Prostate gland (tissue), 2 donors: ENCODE data around the gene IRF9. TPM values are rescaled to one million over a fixed set of nuclear protein-coding genes. Genes with fewer than 3 reads are reported as not detected.

Source experiments
- DNase-seq: peaks from one replicate; pipeline ENCODE4 v3.0.0-alpha.2; 2019; ENCODE audit warnings: low spot score
- H3K27ac ChIP-seq, 2 donors: fragments of 200-600 bp; sonication (generic); 2 replicates each; pipeline ENCODE4 v1.5.1; 2017 to 2019
- H3K27me3 ChIP-seq: fragments of 200-600 bp; sonication (generic); replicated peaks from 2 replicates; pipeline ENCODE4 v1.5.1; 2019; ENCODE audit not compliant: insufficient read depth
- H3K36me3 ChIP-seq, 2 donors: fragments of 200-600 bp; sonication (generic); 1 replicate in 1 of 2; 2 replicates in 1 of 2; pipeline versions ENCODE4 v1.5.1 to v1.8.1; 2017 to 2019
- H3K4me1 ChIP-seq: fragments of 200-600 bp; sonication (generic); replicated peaks from 2 replicates; pipeline ENCODE4 v1.5.1; 2019
- H3K4me3 ChIP-seq, 2 donors: fragments of 200-600 bp; sonication (generic); 2 replicates each; pipeline ENCODE4 v1.5.1; 2017 to 2019
- H3K9me3 ChIP-seq: fragments of 200-600 bp; sonication (generic); 2 replicates; pipeline ENCODE4 v1.5.1; 2017
- CTCF ChIP-seq, 4 experiments: fragments of 200-600 bp in 2 of 4; fragments of 450-650 bp in 2 of 4; sonication (generic) in 2 of 4; IDR thresholded peaks; 1 replicate in 3 of 4; 2 replicates in 1 of 4; pipeline ENCODE4 v1.5.1; 2016 to 2019; ENCODE audit warnings: antibody characterized with exemption in 4 of 4, mild to moderate bottlenecking in 2 of 4, moderate library complexity in 2 of 4
- POLR2A ChIP-seq: fragments of 450-650 bp; IDR thresholded peaks from one replicate; pipeline ENCODE4 v1.6.1; 2016; ENCODE audit warnings: antibody characterized with exemption, mild to moderate bottlenecking
- POLR2AphosphoS5 ChIP-seq: sonication (generic); formaldehyde crosslinking; IDR thresholded peaks from one replicate; pipeline ENCODE4 v1.6.1; 2017; ENCODE audit warnings: antibody characterized with exemption
- WGBS: methylation state at CpG from one replicate; pipeline ENCODE4 v1.1.5; 2018; 5-methylcytosine and 5-hydroxymethylcytosine counted together
- intact Hi-C: fragments of 100-400 bp; cut with DNase I; formaldehyde crosslinking; loops from one replicate; pipeline ENCODE4 v1.14.2; 2022
- total RNA-seq, 2 donors: library from RNA; depleted of rRNA; stranded (reverse); fragments of >200 nt; gene quantifications; one replicate each; pipeline ENCODE4 v1.1.0, GENCODE V29; 2016

IRF9 gene
- total RNA-seq, 2 donors from 2014 or later = 61.5 to 82.9 TPM

GRCh38 chr14:24127673-24128072, 33.4 kb upstream of the IRF9 start:
- 84% methylated on average over 2 of the region's 2 CpGs for WGBS
- H3K36me3 ChIP-seq = peaks cover 0 to 14% of the 10 kb centered on the region in 2 donors
- H3K27me3 ChIP-seq = no peaks in the 10 kb centered on the region
- no peaks in the 10 kb centered on the region for H3K4me1 ChIP-seq
- H3K4me3 ChIP-seq = no peak overlapping the region
- no peaks in the 10 kb centered on the region for H3K9me3 ChIP-seq
- TF ChIP-seq POLR2AphosphoS5 (no peak), POLR2A (no peak), CTCF (IDR thresholded peaks at IDR 0.05) (no peak)
- no peak for DNase-seq
- intact Hi-C loops = no loop called here
- H3K27ac ChIP-seq = no peak overlapping the region

DNA sequence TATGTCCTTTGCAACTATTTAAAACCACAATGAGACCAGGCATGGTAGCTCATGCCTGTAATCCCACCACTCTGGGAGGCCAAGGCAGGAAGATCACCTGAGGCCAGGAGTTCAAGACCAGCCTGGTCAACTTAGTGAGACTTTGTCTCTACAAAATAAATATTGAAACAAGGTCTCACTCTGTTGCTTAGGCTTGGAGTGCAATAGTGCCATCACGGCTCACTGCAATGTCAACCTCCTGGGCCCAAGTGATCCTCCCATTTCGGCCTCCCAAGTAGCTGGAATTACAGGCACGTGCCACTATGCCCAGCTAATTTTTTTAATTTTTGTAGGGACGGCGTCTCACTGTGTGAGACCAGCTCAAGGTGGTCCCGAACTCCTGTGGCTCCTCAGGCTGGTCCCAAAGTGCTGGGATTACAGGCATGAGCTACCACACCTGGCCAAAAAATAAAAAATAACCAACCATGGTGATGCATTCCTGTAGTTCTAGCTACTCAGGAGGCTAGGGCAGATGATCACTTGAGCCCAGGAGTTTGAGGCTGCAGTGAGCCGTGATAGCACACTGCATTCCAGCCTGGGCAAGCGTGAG, 31.6 kb upstream of the IRF9 start:
- no peak for TF ChIP-seq CTCF (IDR thresholded peaks at IDR 0.05)
- Histone ChIP-seq H3K36me3 (no peaks in the 10 kb centered on the region), H3K4me1 (no peaks in the 10 kb centered on the region), H3K9me3 (no peaks in the 10 kb centered on the region), H3K27ac (no peak overlapping the region), H3K27me3 (no peaks in the 10 kb centered on the region), H3K4me3 (no peak overlapping the region)
- 85% methylated on average over 8 of the region's 8 CpGs for WGBS
- intact Hi-C loops = no loop called here
- DNase-seq = no peak

GRCh38 chr14:24130380-24130716, 30.7 kb upstream of the IRF9 start, which contains the start of gene FITM1:
Gene FITM1 (plus strand): TSS chr14:24130659. CDS start chr14:24131564, 905 bp downstream.
- intact Hi-C loops = no loop called here
- WGBS = 89% methylated on average over 5 of the region's 5 CpGs
- H3K27me3 ChIP-seq = no peaks in the 10 kb centered on the region
- no peaks in the 10 kb centered on the region for H3K36me3 ChIP-seq
- no peak within 1 kb of the TSS for H3K27ac ChIP-seq
- H3K4me1 ChIP-seq = no peaks in the 10 kb centered on the region
- no peaks in the 10 kb centered on the region for H3K9me3 ChIP-seq
- TF ChIP-seq POLR2A (no peak), POLR2AphosphoS5 (no peak)
- DNase-seq = no peak
- no peak within 1 kb of the TSS for H3K4me3 ChIP-seq

GRCh38 chr14:24130717-24131548, 30.1 kb upstream of the IRF9 start:
- Histone ChIP-seq H3K9me3 (no peaks in the 10 kb centered on the region), H3K27me3 (no peaks in the 10 kb centered on the region), H3K36me3 (no peaks in the 10 kb centered on the region), H3K4me1 (no peaks in the 10 kb centered on the region), H3K27ac (no peak overlapping the region), H3K4me3 (no peak overlapping the region)
- no peak for DNase-seq
- intact Hi-C loops = no loop called here
- TF ChIP-seq POLR2A = no peak
- no peak for TF ChIP-seq CTCF (IDR thresholded peaks at IDR 0.05)
- no peak for TF ChIP-seq POLR2AphosphoS5
- WGBS = 59% methylated on average over 7 of the region's 7 CpGs

GRCh38 chr14:24131549-24131966, 29.5 kb upstream of the IRF9 start:
- 81% methylated on average over 15 of the region's 15 CpGs for WGBS
- H3K27ac ChIP-seq = no peak overlapping the region
- no peak for TF ChIP-seq POLR2AphosphoS5
- TF ChIP-seq POLR2A = no peak
- no peak for TF ChIP-seq CTCF (IDR thresholded peaks at IDR 0.05)

More at GRCh38 chr14:24131549-24131966, 29.5 kb upstream of the IRF9 start:
- no peaks in the 10 kb centered on the region for H3K36me3 ChIP-seq
- no peak for DNase-seq
- H3K4me1 ChIP-seq = no peaks in the 10 kb centered on the region
- no peaks in the 10 kb centered on the region for H3K27me3 ChIP-seq
- intact Hi-C loops = no loop called here
- H3K4me3 ChIP-seq = no peak overlapping the region
- no peaks in the 10 kb centered on the region for H3K9me3 ChIP-seq
